CD14-positive monocyte (primary cell): Measurements from ENCODE around the gene TRIM62. TPM values are rescaled to one million over a fixed set of nuclear protein-coding genes. Genes with fewer than 3 reads are reported as not detected.

Experiments
- DNase-seq, 3 donors: peaks; one replicate each; pipeline ENCODE4 v3.0.0-alpha.2; 2011 to 2022
- H2AFZ ChIP-seq: 2 replicates; pipeline ENCODE4 v1.6.0; 2012; ENCODE audit warnings: mild to moderate bottlenecking, low read depth, low read length, inconsistent platforms; ENCODE audit not compliant: insufficient read depth, poor library complexity, severe bottlenecking
- H3K27ac ChIP-seq, 2 donors: 1 replicate in 1 of 2; 2 replicates in 1 of 2; pipeline ENCODE4 v1.5.1; 2012 to 2013; ENCODE audit warnings: low read length in 2 of 2, control low read depth in 1 of 2, inconsistent platforms in 1 of 2, low read depth in 1 of 2, mild to moderate bottlenecking in 1 of 2
- H3K27me3 ChIP-seq, 2 donors: one replicate each; pipeline versions ENCODE4 v1.6.0 to v1.6.1; 2011 to 2013; ENCODE audit warnings: low read length in 2 of 2; ENCODE audit not compliant: control insufficient read depth in 2 of 2, insufficient read depth in 2 of 2
- H3K36me3 ChIP-seq, 2 donors: replicated peaks in 1 of 2; 1 replicate in 1 of 2; 2 replicates in 1 of 2; pipeline versions ENCODE4 v1.5.1 to v1.6.1; 2012 to 2013; ENCODE audit warnings: low read length in 2 of 2, control low read depth in 1 of 2, inconsistent platforms in 1 of 2, mild to moderate bottlenecking in 1 of 2; ENCODE audit not compliant: insufficient read depth in 2 of 2, control insufficient read depth in 1 of 2
- H3K4me1 ChIP-seq, 2 donors: 1 replicate in 1 of 2; 2 replicates in 1 of 2; pipeline versions ENCODE4 v1.5.1 to v1.6.1; 2012 to 2013; ENCODE audit warnings: low read length in 2 of 2, control low read depth in 1 of 2, inconsistent platforms in 1 of 2, mild to moderate bottlenecking in 1 of 2, moderate library complexity in 1 of 2; ENCODE audit not compliant: insufficient read depth in 2 of 2, control insufficient read depth in 1 of 2
- H3K4me2 ChIP-seq: replicated peaks from 2 replicates; pipeline ENCODE3; 2012; ENCODE audit warnings: low read length, moderate library complexity, mild to moderate bottlenecking; ENCODE audit not compliant: poor library complexity, severe bottlenecking; ENCODE audit errors: extremely low read depth
- H3K4me3 ChIP-seq, 3 experiments: fragments of 200-600 bp in 1 of 3; sonication (generic) in 1 of 3; replicated peaks in 1 of 3; 1 replicate in 2 of 3; 2 replicates in 1 of 3; pipeline ENCODE4 v1.5.1; 2011 to 2013; ENCODE audit warnings: low read length in 3 of 3, mild to moderate bottlenecking in 3 of 3, control low read depth in 2 of 3, low read depth in 2 of 3, inconsistent platforms in 1 of 3, moderate library complexity in 1 of 3
- H3K79me2 ChIP-seq: 2 replicates; pipeline ENCODE4 v1.6.0; 2012; ENCODE audit warnings: mild to moderate bottlenecking, control low read depth, inconsistent platforms, low read length, moderate library complexity; ENCODE audit not compliant: insufficient read depth
- H3K9ac ChIP-seq: 2 replicates; pipeline ENCODE4 v1.6.0; 2017; ENCODE audit warnings: low read length, mild to moderate bottlenecking; ENCODE audit not compliant: insufficient read depth, poor library complexity, severe bottlenecking
- H3K9me3 ChIP-seq, 2 donors: replicated peaks in 1 of 2; 1 replicate in 1 of 2; 2 replicates in 1 of 2; pipeline versions ENCODE4 v1.5.1 to v1.6.1; 2012 to 2013; ENCODE audit warnings: low read length in 2 of 2, control low read depth in 1 of 2; ENCODE audit not compliant: control insufficient read depth in 1 of 2, insufficient read depth in 1 of 2
- H4K20me1 ChIP-seq: 2 replicates; pipeline ENCODE4 v1.6.0; 2012; ENCODE audit warnings: mild to moderate bottlenecking, low read length, control low read depth, moderate library complexity; ENCODE audit not compliant: insufficient read depth
- H3K27ac Mint-ChIP-seq, 7 donors: one replicate each; pipeline ENCODE4 v1.8.0; 2020; ENCODE audit warnings: mild to moderate bottlenecking in 7 of 7, mixed read lengths in 7 of 7, moderate library complexity in 6 of 7, inconsistent platforms in 2 of 7
- H3K27me3 Mint-ChIP-seq, 3 donors: one replicate each; pipeline ENCODE4 v1.8.0; 2021 to 2022; ENCODE audit warnings: low read depth in 3 of 3, mild to moderate bottlenecking in 3 of 3, mixed read lengths in 3 of 3, moderate library complexity in 3 of 3, inconsistent platforms in 1 of 3
- H3K36me3 Mint-ChIP-seq, 2 donors: one replicate each; pipeline ENCODE4 v1.8.0; 2020; ENCODE audit warnings: mixed read lengths in 2 of 2, inconsistent platforms in 1 of 2, mild to moderate bottlenecking in 1 of 2
- H3K4me1 Mint-ChIP-seq: one replicate; pipeline ENCODE4 v1.8.0; 2020; ENCODE audit warnings: mild to moderate bottlenecking, mixed read lengths
- H3K4me3 Mint-ChIP-seq, 2 donors: one replicate each; pipeline ENCODE4 v1.8.0; 2020; ENCODE audit warnings: mild to moderate bottlenecking in 2 of 2, mixed read lengths in 2 of 2, moderate library complexity in 1 of 2
- H3K9me3 Mint-ChIP-seq, 7 donors: one replicate each; pipeline ENCODE4 v1.8.0; 2020 to 2022; ENCODE audit warnings: mixed read lengths in 7 of 7, mild to moderate bottlenecking in 6 of 7, moderate library complexity in 6 of 7, inconsistent platforms in 2 of 7
- WGBS: methylation state at CpG from one replicate; pipeline ENCODE4 v1.1.5; 2013; ENCODE audit warnings: missing lambda C conversion rate; ENCODE audit not compliant: insufficient coverage; 5-methylcytosine and 5-hydroxymethylcytosine counted together
- intact Hi-C, 2 donors: fragments of 100-400 bp; cut with micrococcal nuclease; formaldehyde crosslinking; loops; one replicate each; pipeline versions ENCODE4 v1.15.0 to v1.15.1; 2023
- polyA plus RNA-seq, 3 donors: library from polyadenylated mRNA; depleted of rRNA in 1 of 3; unstranded in 2 of 3; stranded (reverse) in 1 of 3; fragments of 300-500 nt in 2 of 3; fragments of >200 nt in 1 of 3; fragmentation: Illumina TruSeq in 2 of 3; gene quantifications; 1 replicate in 2 of 3; 2 replicates in 1 of 3; pipeline ENCODE4 v1.2.3, GENCODE V29; 2012 to 2021
- TF ChIP-seq, protein P1 (sequence below): fragments of 200-600 bp; IDR thresholded peaks from one replicate; pipeline ENCODE4 v1.8.0; 2022; ENCODE audit warnings: antibody characterized with exemption, mild to moderate bottlenecking

Gene TRIM62
- polyA plus RNA-seq, 3 donors: 1.7 to 8.1 (median 2.1) TPM

DNA sequence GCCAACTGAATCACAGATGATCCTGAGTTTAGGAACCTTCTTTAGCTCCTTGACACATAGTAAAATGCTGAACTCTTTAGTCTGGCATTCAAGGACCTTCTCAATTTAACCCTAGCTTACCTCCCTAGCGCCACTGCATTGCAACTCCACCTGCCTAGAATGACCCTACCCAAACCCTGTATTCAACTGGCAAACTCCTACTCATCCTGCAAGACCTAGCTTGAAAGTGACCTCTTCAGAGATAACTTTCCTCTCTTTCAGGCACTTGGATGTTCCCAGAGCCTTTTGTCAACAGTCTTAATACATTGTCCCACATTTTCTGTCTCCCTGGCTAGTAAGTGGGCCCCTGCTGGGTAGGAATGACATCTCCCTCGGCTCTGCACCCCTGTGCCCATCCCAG lies 19.7 kb downstream of the TRIM62 start:
- no peak overlapping the region for H3K4me3 Mint-ChIP-seq
- DNase-seq: no peak
- H3K9me3 Mint-ChIP-seq: no peaks in the 10 kb centered on the region
- Histone ChIP-seq H2AFZ (no peak overlapping the region), H4K20me1 (no peaks in the 10 kb centered on the region), H3K27me3 (no peaks in the 10 kb centered on the region), H3K9ac (no peak overlapping the region), H3K4me3 (no peak overlapping the region), H3K27ac (no peak overlapping the region), H3K4me2 (no peak overlapping the region), H3K4me1 (no peaks in the 10 kb centered on the region), H3K79me2 (no peaks in the 10 kb centered on the region), H3K9me3 (no peaks in the 10 kb centered on the region), H3K36me3 (peaks cover 9 to 32% of the 10 kb centered on the region in 2 donors)
- TF ChIP-seq, protein P1, sequence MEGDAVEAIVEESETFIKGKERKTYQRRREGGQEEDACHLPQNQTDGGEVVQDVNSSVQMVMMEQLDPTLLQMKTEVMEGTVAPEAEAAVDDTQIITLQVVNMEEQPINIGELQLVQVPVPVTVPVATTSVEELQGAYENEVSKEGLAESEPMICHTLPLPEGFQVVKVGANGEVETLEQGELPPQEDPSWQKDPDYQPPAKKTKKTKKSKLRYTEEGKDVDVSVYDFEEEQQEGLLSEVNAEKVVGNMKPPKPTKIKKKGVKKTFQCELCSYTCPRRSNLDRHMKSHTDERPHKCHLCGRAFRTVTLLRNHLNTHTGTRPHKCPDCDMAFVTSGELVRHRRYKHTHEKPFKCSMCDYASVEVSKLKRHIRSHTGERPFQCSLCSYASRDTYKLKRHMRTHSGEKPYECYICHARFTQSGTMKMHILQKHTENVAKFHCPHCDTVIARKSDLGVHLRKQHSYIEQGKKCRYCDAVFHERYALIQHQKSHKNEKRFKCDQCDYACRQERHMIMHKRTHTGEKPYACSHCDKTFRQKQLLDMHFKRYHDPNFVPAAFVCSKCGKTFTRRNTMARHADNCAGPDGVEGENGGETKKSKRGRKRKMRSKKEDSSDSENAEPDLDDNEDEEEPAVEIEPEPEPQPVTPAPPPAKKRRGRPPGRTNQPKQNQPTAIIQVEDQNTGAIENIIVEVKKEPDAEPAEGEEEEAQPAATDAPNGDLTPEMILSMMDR: no peak
- H3K27me3 Mint-ChIP-seq: peaks cover 4 to 11% (median 8%) of the 10 kb centered on the region in 3 donors
- WGBS: 100% methylated on average over 2 of the region's 2 CpGs
- H3K36me3 Mint-ChIP-seq: peaks cover 39 to 41% of the 10 kb centered on the region in 2 donors
- intact Hi-C loops: no loop called here
- H3K4me1 Mint-ChIP-seq: peaks cover 5% of the 10 kb centered on the region
- peak overlapping the region in 1 of 7 donors; percentile 19 for H3K27ac Mint-ChIP-seq

DNA sequence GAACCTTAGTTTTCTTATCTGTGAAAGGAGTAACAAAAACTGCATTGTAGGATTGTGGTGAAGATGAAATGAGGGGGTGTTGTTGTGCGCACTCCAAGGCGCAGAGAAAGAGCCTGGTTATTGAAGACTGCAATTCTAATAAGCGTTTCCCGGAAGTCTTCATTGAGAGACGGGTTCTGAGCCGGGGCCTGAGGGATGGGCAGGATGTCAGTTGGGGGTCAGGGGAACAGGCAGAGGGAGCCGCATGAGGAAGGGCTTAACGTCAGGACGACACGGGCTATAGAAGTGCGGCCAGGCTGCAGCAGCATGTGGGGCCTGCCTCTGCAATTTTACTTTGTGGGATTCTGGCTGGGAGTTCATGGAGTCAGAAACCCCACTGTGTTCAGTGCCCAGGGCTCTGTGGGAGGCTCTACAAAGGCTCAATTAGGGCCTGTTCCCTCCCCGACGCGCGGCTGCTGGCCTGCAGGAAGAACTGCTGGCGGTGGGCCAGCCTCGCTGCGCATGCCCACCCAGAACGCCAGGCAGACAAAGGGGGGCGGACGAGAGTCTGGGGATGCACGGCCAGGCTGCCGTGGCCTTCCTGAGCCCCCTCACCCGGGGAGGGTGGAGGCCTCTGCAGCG lies 20.7 kb downstream of the TRIM62 start:
- TF ChIP-seq, protein P1: no peak
- DNase-seq: no peak
- Histone ChIP-seq H3K4me2 (no peak overlapping the region), H3K27me3 (no peaks in the 10 kb centered on the region), H3K27ac (no peak overlapping the region), H4K20me1 (no peaks in the 10 kb centered on the region), H3K79me2 (no peaks in the 10 kb centered on the region), H3K9me3 (no peaks in the 10 kb centered on the region), H2AFZ (no peak overlapping the region), H3K4me3 (no peak overlapping the region), H3K9ac (no peak overlapping the region), H3K4me1 (no peaks in the 10 kb centered on the region), H3K36me3 (peaks cover 9 to 34% of the 10 kb centered on the region in 2 donors)
- intact Hi-C loops: no loop called here
- Mint-ChIP-seq H3K27me3 (peaks cover 4 to 11% (median 8%) of the 10 kb centered on the region in 3 donors), H3K9me3 (no peaks in the 10 kb centered on the region), H3K36me3 (peaks cover 35 to 39% of the 10 kb centered on the region in 2 donors), H3K27ac (peak overlapping the region in 1 of 7 donors; percentile 25), H3K4me1 (peaks cover 5% of the 10 kb centered on the region), H3K4me3 (no peak overlapping the region)
- 28% methylated on average over 25 of the region's 25 CpGs for WGBS
